Stomach (tissue), 9 donors: ENCODE measurements around the gene TBC1D9B. TPM values are rescaled to one million over a fixed set of nuclear protein-coding genes. Genes with fewer than 3 reads are reported as not detected.

Source experiments
- DNase-seq, 2 donors: peaks; one replicate each; pipeline versions ENCODE4 v3.0.0 to v3.0.0-alpha.2; 2013 to 2019
- H3K27ac ChIP-seq, 5 donors: fragments of 200-600 bp in 4 of 5; sonication (generic) in 4 of 5; one replicate each; pipeline ENCODE4 v1.5.1; 2013 to 2019; ENCODE audit warnings: mild to moderate bottlenecking in 1 of 5, moderate library complexity in 1 of 5
- H3K27me3 ChIP-seq, 3 donors: fragments of 200-600 bp; sonication (generic); one replicate each; pipeline ENCODE4 v1.5.1; 2017 to 2019; ENCODE audit warnings: mixed run types in 1 of 3
- H3K36me3 ChIP-seq, 4 donors: fragments of 200-600 bp; sonication (generic); 1 replicate in 3 of 4; 2 replicates in 1 of 4; pipeline ENCODE4 v1.5.1; 2016 to 2019
- H3K4me1 ChIP-seq, 4 donors: fragments of 200-600 bp; sonication (generic); one replicate each; pipeline ENCODE4 v1.5.1; 2016 to 2019
- H3K4me3 ChIP-seq, 4 donors: fragments of 200-600 bp; sonication (generic) in 3 of 4; one replicate each; pipeline ENCODE4 v1.5.1; 2016 to 2019; ENCODE audit warnings: mild to moderate bottlenecking in 1 of 4
- H3K9me3 ChIP-seq, 4 donors: fragments of 200-600 bp; sonication (generic); one replicate each; pipeline ENCODE4 v1.5.1; 2016 to 2019
- CTCF ChIP-seq, 7 experiments: fragments of 450-650 bp in 4 of 7; fragments of 200-600 bp in 3 of 7; sonication (generic) in 3 of 7; IDR thresholded peaks; one replicate each; pipeline ENCODE4 v1.5.1; 2016 to 2019; ENCODE audit warnings: antibody characterized with exemption in 7 of 7, control low read depth in 2 of 7, mild to moderate bottlenecking in 1 of 7
- EP300 ChIP-seq: sonication (generic); formaldehyde crosslinking; IDR thresholded peaks from one replicate; pipeline ENCODE4 v1.6.1; 2017; ENCODE audit warnings: antibody characterized with exemption
- POLR2A ChIP-seq, 4 donors: fragments of 450-650 bp; IDR thresholded peaks; one replicate each; pipeline ENCODE4 v1.6.1; 2016; ENCODE audit warnings: antibody characterized with exemption in 4 of 4, control low read depth in 2 of 4, mild to moderate bottlenecking in 1 of 4, moderate library complexity in 1 of 4
- POLR2AphosphoS5 ChIP-seq, 3 donors: sonication (generic); formaldehyde crosslinking; IDR thresholded peaks; one replicate each; pipeline ENCODE4 v1.6.1; 2016; ENCODE audit warnings: antibody characterized with exemption in 3 of 3
- WGBS, 5 donors: extraction: QIAGEN DNeasy Blood & Tissue Kit in 3 of 5; methylation state at CpG; one replicate each; pipeline versions ENCODE4 v1.1.5 to v1.1.7; 2013 to 2018; 5-methylcytosine and 5-hydroxymethylcytosine counted together
- intact Hi-C: fragments of 100-400 bp; cut with DNase I; formaldehyde crosslinking; loops from one replicate; pipeline ENCODE4 v1.15.1; 2023; ENCODE audit warnings: low total_unique reads
- polyA plus RNA-seq, 3 donors: library from polyadenylated mRNA; stranded (reverse); fragments of 200-250 nt; gene quantifications; one replicate each; pipeline ENCODE4 v1.2.3, GENCODE V29; 2013
- total RNA-seq, 5 donors: library from RNA; depleted of rRNA; stranded (reverse); fragments of >200 nt; gene quantifications; one replicate each; pipeline versions ENCODE4 v1.1.0 to v1.2.3, GENCODE V29; 2014 to 2016
- donor health status: healthy with polysubstance abuse.
- donor health status: Bipolar disorder and iron deficiency.
- donor health status: healthy.

Gene TBC1D9B
- total and polyA plus RNA-seq, 8 donors = 29.9 to 260 (median 60.1) TPM

GRCh38 chr5:179830818-179831468, 76.8 kb downstream of the TBC1D9B start:
- Histone ChIP-seq H3K9me3 (no peaks in the 10 kb centered on the region), H3K27ac (peak overlapping the region in 1 of 5 donors; percentile 19), H3K4me3 (no peak overlapping the region), H3K36me3 (peaks cover 89 to 97% (median 95%) of the 10 kb centered on the region in 4 donors), H3K27me3 (no peaks in the 10 kb centered on the region), H3K4me1 (peaks cover 0 to 78% (median 35%) of the 10 kb centered on the region in 4 donors)
- no peak for TF ChIP-seq POLR2AphosphoS5 (IDR thresholded peaks at IDR 0.05)
- TF ChIP-seq EP300 = no peak
- TF ChIP-seq POLR2A (IDR thresholded peaks at IDR 0.05) = no peak
- no peak for TF ChIP-seq CTCF (IDR thresholded peaks at IDR 0.05)
- intact Hi-C loops = no loop called here
- DNase-seq = no peak
- 91 to 98% (median 94%) methylated on average over 7 of the region's 7 CpGs for WGBS, 5 donors

- Histone ChIP-seq H3K9me3 (no peaks in the 10 kb centered on the region), H3K4me1 (peaks cover 9 to 82% (median 44%) of the 10 kb centered on the region in 4 donors), H3K27me3 (no peaks in the 10 kb centered on the region), H3K27ac (peak overlapping the region in 1 of 5 donors; percentile 58), H3K4me3 (no peak overlapping the region), H3K36me3 (peaks cover 93 to 97% (median 97%) of the 10 kb centered on the region in 4 donors)
- intact Hi-C loops = no loop called here
- WGBS, 5 donors = 72 to 84% (median 80%) methylated on average over 7 of the region's 7 CpGs
- DNase-seq = no peak
- TF ChIP-seq POLR2AphosphoS5 (IDR thresholded peaks at IDR 0.05) (peak in 1 of 3 donors; percentile 52), POLR2A (IDR thresholded peaks at IDR 0.05) (no peak)
Measured at GRCh38 chr5:179829732-179830435, 77.8 kb downstream of the TBC1D9B start.

GRCh38 chr5:179828756-179829421, 78.8 kb downstream of the TBC1D9B start:
- Histone ChIP-seq H3K36me3 (peaks cover 99 to 100% (median 100%) of the 10 kb centered on the region in 4 donors), H3K4me1 (peaks cover 19 to 92% (median 54%) of the 10 kb centered on the region in 4 donors), H3K27ac (peak overlapping the region in 4 of 5 donors; percentile 5 to 59 (median 42)), H3K4me3 (no peak overlapping the region), H3K27me3 (no peaks in the 10 kb centered on the region), H3K9me3 (no peaks in the 10 kb centered on the region)
- WGBS, 5 donors = 90 to 95% (median 93%) methylated on average over 3 of the region's 3 CpGs
- DNase-seq = no peak
- intact Hi-C loops = no loop called here
- TF ChIP-seq EP300 (no peak), CTCF (IDR thresholded peaks at IDR 0.05) (no peak), POLR2A (IDR thresholded peaks at IDR 0.05) (no peak), POLR2AphosphoS5 (IDR thresholded peaks at IDR 0.05) (peak in 1 of 3 donors; percentile 11)

GRCh38 chr5:179827680-179828079, 80.0 kb downstream of the TBC1D9B start:
- Histone ChIP-seq H3K4me1 (peaks cover 30 to 94% (median 66%) of the 10 kb centered on the region in 4 donors), H3K9me3 (no peaks in the 10 kb centered on the region), H3K4me3 (peak overlapping the region in 1 of 4 donors; percentile 7), H3K27me3 (no peaks in the 10 kb centered on the region), H3K36me3 (peaks cover 93 to 100% (median 100%) of the 10 kb centered on the region in 4 donors), H3K27ac (peak overlapping the region in 4 of 5 donors; percentile 45 to 61 (median 58))
- WGBS, 5 donors = 48 to 69% (median 54%) methylated on average over 7 to 9 of the region's 9 CpGs
- TF ChIP-seq POLR2A (IDR thresholded peaks at IDR 0.05) (no peak), POLR2AphosphoS5 (IDR thresholded peaks at IDR 0.05) (peak in 1 of 3 donors; percentile 43)
- peak in 1 of 2 donors; percentile 72 for DNase-seq
- intact Hi-C loops = no loop called here

- Histone ChIP-seq H3K4me1 (peaks cover 36 to 84% (median 73%) of the 10 kb centered on the region in 4 donors), H3K4me3 (peak overlapping the region in 2 of 4 donors; percentile 15 to 96), H3K9me3 (no peaks in the 10 kb centered on the region), H3K27me3 (no peaks in the 10 kb centered on the region), H3K27ac (peak overlapping the region in 1 of 5 donors; percentile 59), H3K36me3 (peaks cover 73 to 88% (median 85%) of the 10 kb centered on the region in 4 donors)
- DNase-seq = peak in 1 of 2 donors; percentile 61
- intact Hi-C loops = no loop called here
- TF ChIP-seq POLR2AphosphoS5 (IDR thresholded peaks at IDR 0.05) (peak in 1 of 3 donors; percentile 3), EP300 (no peak), CTCF (IDR thresholded peaks at IDR 0.05) (no peak), POLR2A (IDR thresholded peaks at IDR 0.05) (no peak)
- 56 to 76% (median 64%) methylated on average over 13 of the region's 13 CpGs for WGBS, 5 donors
Measured at GRCh38 chr5:179825655-179826182, 82.0 kb downstream of the TBC1D9B start.
